Activated CD4-positive, alpha-beta T cell treated with anti-CD3 and anti-CD28 coated beads for 4 hours (primary cell): ENCODE data around the gene USP17L13.
A peak's percentile ranks its signal among the peaks of the same experiment; 100 is the strongest.
"Not testable (repeated sequence)": the region's sequence is repeated elsewhere in the genome, so short reads cannot be mapped to it uniquely, and the experiment has no call there.

Experiments
- DNase-seq, 2 donors: peaks; one replicate each; pipeline ENCODE4 v3.0.0-alpha.2; 2020

Gene USP17L13

GRCh38 chr4:9224596-9224995 is at the start of gene USP17L13:
Gene USP17L13, plus strand, starts transcription at chr4:9224896. Its CDS starts 0 bp downstream, at chr4:9224896.
- not testable (repeated sequence) for DNase-seq

GRCh38 chr4:9210357-9210756 is 14.3 kb upstream of the USP17L13 start, which contains the start of gene USP17L10:
Gene USP17L10, plus strand, starts transcription at chr4:9210657. Its CDS starts 0 bp downstream, at chr4:9210657.
- not testable (repeated sequence) for DNase-seq

- not testable (repeated sequence) for DNase-seq
Measured at GRCh38 chr4:9214701-9215100, 10.0 kb upstream of the USP17L13 start.

- not testable (repeated sequence) for DNase-seq
Measured at GRCh38 chr4:9215105-9215504, 9.6 kb upstream of the USP17L13 start, which contains the start of gene USP17L11. Gene USP17L11, plus strand, starts transcription at chr4:9215405. Its CDS starts 0 bp downstream, at chr4:9215405.

GRCh38 chr4:9219852-9220251 is 4.8 kb upstream of the USP17L13 start, which contains the start of gene USP17L12:
Gene USP17L12, plus strand, starts transcription at chr4:9220152. Its CDS starts 0 bp downstream, at chr4:9220152.
- DNase-seq, result not testable (repeated sequence)

GRCh38 chr4:9230249-9230648 is 5.6 kb downstream of the USP17L13 start:
- not testable (repeated sequence) for DNase-seq

- not testable (repeated sequence) for DNase-seq
Measured at GRCh38 chr4:9234085-9234484, 9.4 kb downstream of the USP17L13 start, which contains the start of gene USP17L15. Gene USP17L15, plus strand, starts transcription at chr4:9234385. Its CDS starts 0 bp downstream, at chr4:9234385.

GRCh38 chr4:9238461-9238860 is 13.8 kb downstream of the USP17L13 start:
- not testable (repeated sequence) for DNase-seq

- DNase-seq, result not testable (repeated sequence)
Measured at GRCh38 chr4:9243579-9243978, 18.9 kb downstream of the USP17L13 start, which contains the start of gene USP17L17. Gene USP17L17, plus strand, starts transcription at chr4:9243879. Its CDS starts 0 bp downstream, at chr4:9243879.

GRCh38 chr4:9247953-9248680 is 23.4 kb downstream of the USP17L13 start, which contains the start of gene USP17L18:
Gene USP17L18, plus strand, starts transcription at chr4:9248630. Its CDS starts 0 bp downstream, at chr4:9248630.
- peak; percentile 0 to 2 for DNase-seq

- DNase-seq, result not testable (repeated sequence)
Measured at GRCh38 chr4:9253078-9253477, 28.4 kb downstream of the USP17L13 start, which contains the start of gene USP17L19. Gene USP17L19, plus strand, starts transcription at chr4:9253378. Its CDS starts 0 bp downstream, at chr4:9253378.

GRCh38 chr4:9257824-9258223 is 33.1 kb downstream of the USP17L13 start, which contains the start of gene USP17L20:
Gene USP17L20, plus strand, starts transcription at chr4:9258124. Its CDS starts 0 bp downstream, at chr4:9258124.
- DNase-seq, result not testable (repeated sequence)

GRCh38 chr4:9262572-9262971 is 37.9 kb downstream of the USP17L13 start, which contains the start of gene USP17L21:
Gene USP17L21, plus strand, starts transcription at chr4:9262872. Its CDS starts 0 bp downstream, at chr4:9262872.
- DNase-seq, result not testable (repeated sequence)

- not testable (repeated sequence) for DNase-seq
Measured at GRCh38 chr4:9267319-9267718, 42.6 kb downstream of the USP17L13 start, which contains the start of gene USP17L22. Gene USP17L22, plus strand, starts transcription at chr4:9267619. Its CDS starts 0 bp downstream, at chr4:9267619.

- peak; percentile 0 to 1 for DNase-seq
Measured at GRCh38 chr4:9271719-9272118, 47.0 kb downstream of the USP17L13 start.
